ENCODE measurements around the gene MEGF10.

MEGF10 gene

GRCh38 chr5:127418367-127418766 is 127.8 kb downstream of the MEGF10 start:
- DNase-seq: no peak

GRCh38 chr5:127418974-127419682 is 128.5 kb downstream of the MEGF10 start:
- DNase-seq: no peak

DNA sequence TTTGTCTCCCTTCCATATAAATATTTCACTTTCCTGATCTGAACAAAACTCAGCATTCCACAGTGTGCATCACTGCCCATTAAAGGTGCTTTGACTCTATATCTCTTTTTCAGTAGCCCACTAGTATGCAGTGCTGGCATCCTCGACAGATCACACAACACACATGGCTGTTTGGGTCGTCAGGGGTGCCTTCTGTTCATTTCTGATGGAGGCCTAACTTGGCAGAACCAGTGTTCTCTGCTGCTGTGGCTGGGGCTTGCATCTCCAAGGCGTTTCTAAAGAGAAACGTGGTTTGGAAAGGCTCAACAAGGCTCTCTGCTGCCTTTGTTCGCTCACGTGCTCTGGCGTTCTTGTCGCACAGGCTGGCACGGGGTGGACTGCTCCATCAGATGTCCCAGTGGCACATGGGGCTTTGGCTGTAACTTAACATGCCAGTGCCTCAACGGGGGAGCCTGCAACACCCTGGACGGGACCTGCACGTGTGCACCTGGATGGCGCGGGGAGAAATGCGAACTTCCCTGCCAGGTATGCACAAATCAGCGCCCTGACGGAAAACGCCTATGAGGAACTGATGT is 129.2 kb downstream of the MEGF10 start:
- DNase-seq: no peak

- DNase-seq: no peak
These were observed 130.2 kb downstream of the MEGF10 start for GRCh38 chr5:127420758-127421157.

- no peak for DNase-seq
These were observed 130.9 kb downstream of the MEGF10 start for GRCh38 chr5:127421471-127421870.

DNA sequence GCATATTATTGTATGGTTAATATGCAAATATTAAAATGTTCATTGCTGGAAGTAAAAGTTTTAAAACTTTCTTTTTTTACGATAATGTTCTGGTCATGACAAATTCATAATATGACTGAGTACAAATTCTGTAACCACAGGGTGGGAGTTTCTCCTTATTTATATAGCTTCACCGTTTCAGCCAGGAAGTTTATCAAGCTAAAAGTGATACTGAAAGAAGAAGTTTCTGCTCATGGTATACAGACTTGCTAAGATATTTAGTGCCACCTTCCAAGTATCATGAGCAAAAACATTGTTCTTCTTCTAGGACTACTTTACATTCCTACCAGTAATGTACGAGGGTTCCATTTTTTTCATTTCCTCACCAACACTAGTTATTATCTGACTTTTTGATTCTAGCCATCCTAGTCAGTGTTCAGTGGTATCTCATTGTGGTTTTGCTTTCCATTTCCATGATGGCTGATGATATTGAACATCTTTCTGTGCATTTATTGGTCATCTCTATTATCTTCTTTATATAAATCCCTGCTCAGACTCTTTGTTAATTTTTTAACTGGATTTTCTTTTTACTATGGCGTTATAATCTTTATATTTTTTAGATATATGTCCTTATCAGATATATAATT is 132.7 kb downstream of the MEGF10 start:
- DNase-seq: no peak

GRCh38 chr5:127425037-127425436 is 134.4 kb downstream of the MEGF10 start:
- no peak for DNase-seq

DNA sequence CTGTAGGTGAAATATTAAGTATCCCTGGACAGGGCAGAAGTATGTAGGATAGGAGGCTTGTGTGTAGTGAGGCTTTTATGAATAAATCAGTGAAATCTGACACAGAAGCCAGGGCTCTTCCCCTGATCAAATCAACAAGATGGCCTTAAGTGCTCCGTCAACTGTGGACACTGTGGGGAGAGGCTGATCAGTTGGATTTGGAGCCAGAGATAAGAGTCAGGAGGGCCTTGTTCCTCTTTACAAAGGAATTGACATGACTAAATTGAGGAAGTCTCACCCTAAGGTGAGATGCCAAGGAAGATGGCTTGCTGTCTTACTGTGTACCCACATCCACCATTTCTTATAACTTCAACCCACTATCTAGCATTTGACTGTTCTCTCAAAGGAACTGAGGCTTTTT is 135.3 kb downstream of the MEGF10 start:
- no peak for DNase-seq

- DNase-seq: no peak
These were observed 136.1 kb downstream of the MEGF10 start for GRCh38 chr5:127426661-127427060.

- no peak for DNase-seq
These were observed 137.7 kb downstream of the MEGF10 start for GRCh38 chr5:127428276-127428675.

DNA sequence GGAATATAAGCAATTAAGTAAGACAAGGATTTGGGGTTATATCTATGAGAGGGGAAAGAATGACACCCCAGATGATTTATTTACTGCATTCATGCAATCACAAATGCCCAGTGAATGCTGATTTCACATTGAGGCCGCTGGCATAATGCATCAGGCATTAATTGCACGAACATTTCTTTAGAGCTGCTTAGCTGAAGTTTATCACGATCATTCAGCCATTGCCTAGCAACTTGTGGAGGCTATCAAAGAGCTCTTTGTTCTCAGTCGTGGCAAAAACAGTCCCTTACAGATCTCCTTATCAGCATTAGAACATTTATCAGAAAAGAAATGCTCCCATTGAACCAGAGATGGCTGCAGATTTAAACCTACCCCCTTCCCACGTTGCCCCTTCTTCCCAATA is 138.2 kb downstream of the MEGF10 start:
- no peak for DNase-seq

GRCh38 chr5:127429928-127430327 is 139.3 kb downstream of the MEGF10 start:
- DNase-seq: no peak

DNA sequence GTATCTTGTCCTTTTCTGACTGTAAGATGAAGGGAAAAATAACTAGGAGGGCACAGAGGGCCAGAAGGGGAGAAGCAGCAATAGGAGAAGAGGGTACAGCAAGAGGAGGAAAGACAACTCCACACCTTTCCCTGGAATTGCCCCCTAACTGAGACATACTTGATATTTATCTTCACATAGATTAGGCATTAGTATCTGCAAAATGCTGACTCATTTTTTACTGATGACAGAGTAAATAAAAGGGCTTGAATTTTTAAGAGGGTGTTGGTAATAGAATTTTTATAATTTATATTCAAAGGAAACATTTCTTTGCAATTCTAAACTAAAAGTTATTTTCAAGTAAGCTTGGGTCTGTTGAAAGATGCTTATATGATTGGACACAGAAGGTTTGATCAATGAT is 140.0 kb downstream of the MEGF10 start:
- DNase-seq: no peak

DNA sequence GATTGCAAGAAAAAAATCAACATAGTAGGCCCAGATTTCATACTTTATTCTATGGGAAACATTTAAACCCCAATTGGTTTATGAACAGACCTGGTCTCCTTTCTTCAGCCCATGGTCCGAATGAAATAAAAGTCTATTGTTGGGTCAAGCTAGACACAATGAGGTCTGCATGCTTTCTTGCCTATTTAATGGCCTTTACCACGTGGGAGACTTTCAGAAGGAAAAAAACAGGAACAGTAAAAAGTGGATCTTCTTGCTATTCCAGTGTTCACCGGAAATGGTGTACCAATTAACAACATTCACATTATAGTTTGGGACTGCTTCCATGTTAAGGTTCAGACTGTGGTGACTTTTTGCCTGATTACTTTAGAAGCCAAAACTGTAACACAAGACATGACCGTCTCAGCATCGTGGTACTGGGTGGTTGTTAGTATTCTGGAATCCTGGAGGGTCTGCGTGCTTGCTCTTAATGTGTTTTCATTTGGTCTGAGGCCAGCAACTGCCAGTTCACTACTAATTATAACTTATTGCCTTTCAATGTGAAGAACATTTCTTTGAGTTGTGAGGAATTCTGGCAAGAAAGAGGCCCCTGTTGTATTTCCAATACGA is 141.5 kb downstream of the MEGF10 start:
- no peak for DNase-seq

DNA sequence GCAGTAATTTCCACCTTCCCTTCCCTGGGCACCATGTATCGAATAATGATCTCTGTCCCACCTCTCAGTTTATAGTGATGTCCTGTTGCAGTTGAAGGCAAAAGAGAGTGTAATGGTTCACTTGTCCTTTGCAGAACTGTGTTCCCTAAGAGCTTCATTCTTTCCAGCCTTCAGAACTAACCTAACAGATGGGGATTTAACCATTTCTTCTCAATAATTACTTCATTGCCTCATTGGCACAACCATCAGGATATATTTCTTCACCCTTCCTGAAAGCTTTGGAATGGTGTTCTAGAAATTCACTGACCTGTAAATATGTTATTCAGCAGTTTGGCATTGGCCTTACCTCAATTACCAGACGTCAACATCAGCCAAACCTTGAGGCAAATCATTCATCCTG is 142.9 kb downstream of the MEGF10 start:
- DNase-seq: no peak

DNA sequence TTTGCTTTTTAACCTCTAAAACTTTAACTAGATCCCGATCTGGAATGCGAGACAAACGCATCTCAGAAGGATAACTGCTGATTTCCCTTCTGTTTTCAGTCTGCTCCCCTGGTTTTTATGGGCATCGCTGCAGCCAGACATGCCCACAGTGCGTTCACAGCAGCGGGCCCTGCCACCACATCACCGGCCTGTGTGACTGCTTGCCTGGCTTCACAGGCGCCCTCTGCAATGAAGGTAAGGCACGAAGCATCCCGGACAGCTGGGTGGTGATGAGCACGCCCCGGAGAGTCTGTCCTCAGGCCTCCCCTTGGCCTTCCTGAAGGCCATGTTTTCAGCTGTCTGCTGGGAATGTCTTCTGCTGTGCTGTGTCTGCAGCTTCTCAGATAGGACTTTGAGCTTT is 144.0 kb downstream of the MEGF10 start:
- DNase-seq: no peak

GRCh38 chr5:127435821-127436220 is 145.2 kb downstream of the MEGF10 start:
- DNase-seq: no peak

- no peak for DNase-seq
These were observed 149.0 kb downstream of the MEGF10 start for GRCh38 chr5:127439644-127440043.

DNA sequence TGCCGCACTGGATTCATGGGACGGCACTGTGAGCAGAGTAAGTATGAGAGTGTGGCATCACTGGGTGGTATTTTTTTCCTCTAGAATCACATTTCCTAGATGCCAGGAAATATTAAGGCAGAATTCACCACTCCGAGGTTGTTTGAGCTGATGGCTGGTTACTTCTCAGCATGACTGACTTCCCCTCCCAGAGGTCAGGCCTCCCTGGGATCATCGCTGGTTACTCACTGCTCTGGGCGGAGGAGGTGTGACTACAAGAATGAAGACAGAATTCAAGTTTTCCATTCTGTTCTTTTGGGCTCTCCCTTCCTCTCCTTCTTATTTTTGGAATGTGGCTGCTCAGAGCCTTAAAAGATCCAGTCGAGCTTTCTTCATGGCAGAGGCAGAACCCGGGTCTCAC is 150.2 kb downstream of the MEGF10 start:
- no peak for DNase-seq

DNA sequence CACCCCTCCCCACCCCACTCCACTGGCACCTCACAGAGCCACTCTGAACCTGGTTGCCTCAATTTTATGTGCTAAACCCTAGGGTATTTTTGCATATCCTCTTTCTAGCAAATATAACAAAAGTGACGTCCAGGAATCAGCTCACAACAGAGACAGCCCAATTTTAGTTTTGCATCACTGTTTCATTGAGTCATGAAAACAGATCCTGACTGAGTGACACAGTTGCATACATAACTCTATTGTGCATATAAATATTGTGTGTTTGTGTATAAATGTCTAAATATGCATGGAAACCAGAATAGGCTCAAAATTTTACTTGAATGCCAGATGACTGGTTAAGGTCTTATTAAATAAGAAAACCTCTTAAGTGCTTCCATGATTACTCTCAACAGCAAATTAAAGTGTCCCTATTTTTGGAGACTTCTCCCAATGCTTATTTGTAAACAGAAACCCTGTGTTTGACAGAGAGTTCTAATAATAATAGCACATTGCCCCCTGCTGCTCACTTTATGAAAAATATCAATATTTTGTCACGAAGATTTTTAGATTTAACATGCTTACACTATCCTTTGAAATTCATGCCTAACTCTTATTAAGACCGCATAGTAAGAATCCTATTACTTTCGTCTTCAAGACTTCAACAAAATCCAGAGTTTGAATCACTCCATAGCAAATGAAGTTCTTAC is 151.3 kb downstream of the MEGF10 start:
- DNase-seq: no peak

DNA sequence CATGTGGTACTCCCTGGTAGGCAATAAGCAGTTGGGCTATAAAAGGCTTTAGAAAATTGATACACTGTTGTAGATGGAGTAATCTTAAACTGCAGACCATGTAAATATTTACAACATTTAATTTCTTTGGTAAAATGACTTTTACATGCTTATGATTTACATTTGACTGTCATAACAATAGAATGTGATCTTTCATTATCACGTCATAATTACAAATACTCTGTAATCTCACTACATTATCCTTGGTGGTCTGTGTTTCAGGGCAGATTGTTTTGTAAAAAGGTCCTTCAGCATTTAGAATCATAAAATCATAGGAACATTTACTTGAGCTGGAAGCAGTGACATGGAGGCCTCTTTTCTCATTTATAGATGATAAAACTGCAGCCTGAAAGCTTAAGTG is 153.6 kb downstream of the MEGF10 start:
- no peak for DNase-seq

DNA sequence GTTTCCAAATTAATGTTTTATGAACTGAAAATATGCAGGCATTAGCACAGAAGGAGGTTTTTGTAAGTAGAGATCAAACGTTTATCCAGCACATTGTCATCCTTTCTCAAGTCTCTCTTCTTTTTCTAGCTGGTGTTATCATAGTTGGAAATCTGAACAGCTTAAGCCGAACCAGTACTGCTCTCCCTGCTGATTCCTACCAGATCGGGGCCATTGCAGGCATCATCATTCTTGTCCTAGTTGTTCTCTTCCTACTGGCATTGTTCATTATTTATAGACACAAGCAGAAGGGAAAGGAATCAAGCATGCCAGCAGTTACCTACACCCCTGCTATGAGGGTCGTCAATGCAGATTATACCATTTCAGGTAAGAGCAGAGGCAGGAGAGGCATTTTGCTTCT is 154.7 kb downstream of the MEGF10 start:
- no peak for DNase-seq

- no peak for DNase-seq
These were observed 156.0 kb downstream of the MEGF10 start for GRCh38 chr5:127446626-127447025.

DNA sequence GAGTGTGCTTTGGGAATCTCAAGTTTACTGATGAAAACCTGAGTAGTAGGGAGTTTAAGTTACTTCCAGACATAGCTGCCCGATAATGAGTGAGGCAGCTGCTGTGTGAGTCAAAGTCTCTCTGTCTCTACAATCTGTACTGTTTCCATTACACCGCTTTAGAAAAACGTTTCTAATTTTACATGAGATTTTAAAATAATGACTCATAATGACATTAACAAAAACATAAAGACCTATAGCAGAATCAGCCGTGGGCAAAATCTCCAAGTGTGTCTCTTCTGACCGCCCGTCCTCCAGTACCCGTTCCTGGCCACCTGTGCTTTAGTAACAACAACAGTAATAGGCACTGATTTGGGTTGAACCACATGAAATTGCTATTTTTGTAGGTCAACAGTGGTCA is 157.2 kb downstream of the MEGF10 start:
- DNase-seq: no peak
